Measurements from ENCODE around the gene BRD3.
"Not testable (repeated sequence)": the region's sequence is repeated elsewhere in the genome, so short reads cannot be mapped to it uniquely, and the experiment has no call there.

Gene BRD3

GRCh38 chr9:134067904-134068743, at the start of gene BRD3:
Gene BRD3, minus strand, starts transcription at chr9:134068026. Its CDS starts 14,549 bp downstream, at chr9:134053477.
- peak; percentile 83 for DNase-seq
- peak; percentile 94 for ATAC-seq

- no peak for ATAC-seq
- DNase-seq: no peak
Observed at GRCh38 chr9:134112561-134112960, 44.7 kb upstream of the BRD3 start.

- no peak for DNase-seq
- ATAC-seq: no peak
Observed at GRCh38 chr9:134111064-134111463, 43.2 kb upstream of the BRD3 start.

GRCh38 chr9:134103391-134103998, 35.7 kb upstream of the BRD3 start:
- no peak for ATAC-seq
- no peak for DNase-seq

GRCh38 chr9:134101623-134102149, 33.9 kb upstream of the BRD3 start:
- DNase-seq (no peak), ATAC-seq (no peak)

GRCh38 chr9:134101133-134101532, 33.3 kb upstream of the BRD3 start:
- ATAC-seq, DNase-seq: not testable (repeated sequence)

DNA sequence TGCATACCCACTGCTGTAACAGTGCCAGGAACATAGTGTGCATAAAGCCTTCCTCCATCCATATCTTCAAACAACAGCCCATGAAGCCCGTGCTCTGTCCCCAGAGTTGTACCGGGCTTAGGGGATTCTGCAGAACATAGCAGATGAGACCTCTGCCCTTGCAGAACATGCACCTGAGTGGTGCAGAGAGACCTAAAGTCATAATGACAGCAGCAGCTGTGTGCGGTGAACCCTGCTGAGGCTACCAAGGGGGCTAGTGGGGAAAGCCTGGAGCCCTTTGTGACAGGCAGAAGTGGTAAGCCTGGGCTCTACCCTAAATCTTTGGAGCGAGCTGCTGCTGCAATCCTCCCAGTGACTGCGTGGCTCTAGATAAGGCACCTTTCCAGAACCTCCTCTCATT, 32.2 kb upstream of the BRD3 start:
- ATAC-seq: no peak

GRCh38 chr9:134099123-134099761, 31.4 kb upstream of the BRD3 start:
- DNase-seq (peak; percentile 68), ATAC-seq (peak; percentile 90)

More for the DNA sequence above, 32.2 kb upstream of the BRD3 start:
- DNase-seq: no peak

DNA sequence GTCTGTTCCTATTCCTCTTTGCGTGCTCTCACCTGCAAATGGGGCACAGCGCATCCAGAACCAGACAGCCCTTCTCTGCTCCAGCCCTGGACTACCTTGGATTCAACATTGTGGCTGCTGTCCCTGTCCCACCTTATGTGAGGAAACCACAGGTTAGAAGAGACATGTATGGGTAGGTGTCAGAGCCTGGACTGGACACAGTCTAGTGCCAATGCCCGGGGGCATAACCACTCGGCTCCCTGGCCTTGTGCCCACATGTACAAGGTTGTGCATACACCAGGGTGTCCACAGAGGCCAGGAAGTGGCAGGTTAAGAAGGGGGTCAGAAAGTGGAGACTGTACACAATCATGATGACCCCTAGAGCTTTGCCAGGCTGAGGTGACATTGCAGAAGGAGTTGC, 22.1 kb upstream of the BRD3 start:
- DNase-seq: no peak
- no peak for ATAC-seq

DNA sequence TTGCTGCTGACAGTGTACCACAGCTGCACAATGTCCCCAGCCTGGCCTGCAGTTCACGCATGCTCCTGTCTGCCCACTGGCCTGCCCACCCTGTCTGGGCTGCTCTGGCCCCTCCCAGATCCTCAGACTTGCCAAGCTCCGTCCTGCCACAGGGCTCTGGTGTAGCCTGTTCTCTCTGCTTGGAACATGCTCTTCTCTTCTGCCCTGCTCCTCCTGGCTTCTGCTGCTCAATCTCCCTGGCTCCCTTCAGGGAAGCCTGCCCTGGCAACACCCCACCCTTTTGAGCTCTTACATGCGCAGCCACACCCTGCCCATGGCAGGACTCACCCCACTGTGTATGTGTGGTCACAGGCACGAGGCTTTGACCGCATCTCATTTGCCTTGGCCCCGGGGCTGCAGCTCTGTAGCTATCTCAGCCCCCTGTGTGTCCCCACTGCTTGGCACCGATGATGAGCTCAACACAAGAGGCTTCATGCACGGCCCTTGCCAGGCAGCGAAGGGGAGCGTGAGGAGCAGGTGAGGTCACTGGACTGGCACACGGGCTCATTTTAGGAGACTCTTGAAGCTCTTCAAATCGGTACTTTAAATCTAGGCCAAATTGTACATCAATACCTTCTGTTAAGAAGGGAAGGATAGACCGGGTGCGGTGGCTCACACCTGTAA, 20.4 kb upstream of the BRD3 start:
- no peak for ATAC-seq

DNA sequence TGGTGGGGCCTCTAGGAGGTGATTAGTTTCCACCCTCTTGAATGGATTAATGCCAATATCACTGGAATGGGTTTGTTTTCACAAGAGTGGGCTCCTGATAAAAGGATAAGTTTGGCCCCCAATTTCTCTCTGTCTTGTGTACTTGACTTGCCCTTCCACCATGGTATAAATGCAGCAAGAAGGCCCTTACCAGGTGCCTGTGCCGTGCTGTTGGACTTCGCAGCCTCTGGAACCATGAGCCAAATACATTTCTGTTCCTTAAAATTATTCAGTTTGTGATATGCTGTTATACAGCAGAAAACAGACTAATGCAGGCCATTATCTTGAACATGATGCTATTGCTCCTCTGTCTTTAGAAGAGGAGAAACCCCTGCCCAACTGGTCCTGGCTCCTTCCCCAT, 17.8 kb upstream of the BRD3 start:
- ATAC-seq (no peak), DNase-seq (no peak)

More for the DNA sequence above, 20.4 kb upstream of the BRD3 start:
- no peak for DNase-seq

DNA sequence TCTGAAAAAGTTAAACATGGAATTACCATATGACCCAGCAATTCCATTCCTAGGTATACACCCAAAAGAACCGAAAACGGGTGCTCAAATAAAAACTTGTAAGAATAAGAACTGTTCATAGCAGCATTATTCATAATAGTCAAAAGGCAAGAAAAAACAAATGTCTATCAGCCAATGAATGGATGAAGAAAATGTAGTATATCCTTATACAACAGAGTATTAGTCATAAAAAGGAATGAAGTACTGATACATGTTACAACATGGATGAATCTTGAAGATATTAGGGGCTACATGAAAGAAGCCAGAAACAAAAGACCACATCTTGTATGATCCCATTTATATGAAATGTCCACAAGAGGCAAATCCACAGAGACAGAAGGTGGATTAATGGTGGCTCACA, 15.6 kb upstream of the BRD3 start:
- no peak for DNase-seq
- ATAC-seq: no peak

DNA sequence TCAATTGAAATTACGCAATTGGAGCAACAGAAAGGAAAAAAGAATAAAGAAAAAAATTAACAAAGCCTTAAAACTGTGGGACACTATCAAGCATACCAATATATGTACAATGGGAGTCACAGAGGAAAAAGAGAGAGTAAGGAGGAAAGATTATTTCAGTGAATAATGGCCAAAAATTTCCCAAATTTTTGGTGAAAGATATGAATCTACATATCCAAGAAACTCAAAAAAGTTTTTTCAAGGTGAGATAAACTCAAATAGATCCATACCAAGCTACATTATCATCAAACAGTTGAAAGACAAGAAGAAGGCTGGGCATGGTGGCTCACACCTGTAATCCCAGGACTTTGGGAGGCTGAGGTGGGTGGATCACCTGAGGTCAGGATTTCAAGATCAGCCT, 8.8 kb upstream of the BRD3 start:
- DNase-seq (no peak), ATAC-seq (no peak)

GRCh38 chr9:134075689-134076088, 7.9 kb upstream of the BRD3 start:
- not testable (repeated sequence) for ATAC-seq, DNase-seq

DNA sequence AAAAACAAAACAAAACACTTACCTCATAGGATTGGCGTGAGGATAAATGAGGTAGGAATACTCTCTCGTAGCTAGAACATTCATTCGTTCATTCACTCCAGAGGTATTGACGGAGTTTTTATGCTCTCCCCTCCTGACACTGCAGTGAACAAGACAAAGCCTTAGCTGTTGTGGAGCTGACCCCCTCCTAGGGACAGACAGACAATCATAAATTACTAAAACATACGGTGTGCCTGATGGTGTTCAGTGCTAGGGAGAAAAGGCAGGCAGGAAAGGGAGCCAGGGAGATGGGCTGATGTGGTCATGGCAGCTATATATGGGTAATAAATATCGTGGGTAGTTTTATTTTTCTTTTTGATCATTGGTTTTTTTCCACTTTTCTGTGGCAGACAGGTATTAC, 5.7 kb upstream of the BRD3 start:
- ATAC-seq: no peak
- no peak for DNase-seq

- DNase-seq, ATAC-seq: not testable (repeated sequence)
Observed at GRCh38 chr9:134072683-134073082, 4.9 kb upstream of the BRD3 start.

DNA sequence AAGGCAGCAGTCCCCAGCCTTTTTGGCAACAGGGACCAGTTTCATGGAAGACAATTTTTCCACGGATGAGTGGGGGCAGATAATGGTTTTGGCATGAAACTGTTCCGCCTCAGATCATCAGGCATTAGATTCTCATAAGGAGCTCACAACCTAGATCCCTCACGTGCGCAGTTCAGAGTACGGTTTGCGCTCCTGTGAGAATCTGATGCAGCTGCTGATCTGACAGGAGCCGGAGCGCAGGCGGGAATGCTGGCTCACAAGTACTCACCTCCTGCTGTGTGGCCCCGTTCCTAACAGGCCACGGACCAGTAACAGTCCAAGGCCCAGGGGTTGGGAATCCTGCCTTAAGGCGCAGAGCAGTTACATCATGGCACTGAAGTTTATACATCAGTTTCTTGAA, 3.3 kb upstream of the BRD3 start:
- ATAC-seq: no peak
- DNase-seq: no peak

GRCh38 chr9:134069480-134070399, 1.9 kb upstream of the BRD3 start:
- ATAC-seq (no peak), DNase-seq (no peak)

DNA sequence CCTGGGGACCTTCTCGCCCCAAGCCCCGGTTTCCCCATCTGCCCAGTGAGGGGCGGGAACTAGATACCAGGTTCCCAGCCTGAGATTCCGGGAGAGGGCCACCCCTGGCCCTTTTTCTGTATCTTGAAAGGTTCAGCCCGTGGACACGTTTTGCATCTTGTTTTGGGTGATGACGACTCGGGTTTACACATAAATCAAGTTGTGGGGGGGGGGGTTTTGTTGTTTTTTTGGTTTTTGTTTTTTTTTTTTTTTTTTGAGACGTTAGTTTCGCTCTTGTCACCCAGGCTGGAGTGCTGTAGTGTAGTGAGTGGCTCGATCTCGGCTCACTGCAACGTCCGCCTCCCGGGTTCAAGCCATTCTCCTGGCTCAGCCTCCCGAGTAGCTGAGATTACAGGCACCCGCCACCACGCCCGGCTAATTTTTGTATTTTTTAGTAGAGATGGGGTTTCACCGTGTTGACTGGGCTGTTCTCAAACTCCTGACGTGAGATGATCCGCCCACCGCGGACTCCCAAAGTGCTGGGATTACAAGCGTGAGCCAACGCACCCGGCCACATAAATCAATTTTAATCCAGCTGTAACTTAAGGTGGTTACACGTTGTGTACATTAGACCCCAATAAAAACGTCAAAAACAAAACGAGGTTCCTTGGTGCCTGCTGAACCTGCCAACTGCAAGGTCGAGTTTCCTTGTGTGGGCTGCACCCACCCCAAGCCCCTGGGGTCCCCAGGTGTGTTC, 1.1 kb upstream of the BRD3 start:
- no peak for ATAC-seq
- no peak for DNase-seq
